Stomach (tissue), 4 donors: ENCODE data around the gene FAM3D.

Source experiments
- EP300 ChIP-seq: sonication (generic); formaldehyde crosslinking; IDR thresholded peaks from one replicate; pipeline ENCODE4 v1.6.1; 2017; ENCODE audit warnings: antibody characterized with exemption
- TF ChIP-seq, protein P1 (sequence below), 7 experiments: fragments of 450-650 bp in 4 of 7; fragments of 200-600 bp in 3 of 7; sonication (generic) in 3 of 7; IDR thresholded peaks; one replicate each; pipeline ENCODE4 v1.5.1; 2016 to 2019; ENCODE audit warnings: antibody characterized with exemption in 7 of 7, control low read depth in 2 of 7, mild to moderate bottlenecking in 1 of 7

DNA sequence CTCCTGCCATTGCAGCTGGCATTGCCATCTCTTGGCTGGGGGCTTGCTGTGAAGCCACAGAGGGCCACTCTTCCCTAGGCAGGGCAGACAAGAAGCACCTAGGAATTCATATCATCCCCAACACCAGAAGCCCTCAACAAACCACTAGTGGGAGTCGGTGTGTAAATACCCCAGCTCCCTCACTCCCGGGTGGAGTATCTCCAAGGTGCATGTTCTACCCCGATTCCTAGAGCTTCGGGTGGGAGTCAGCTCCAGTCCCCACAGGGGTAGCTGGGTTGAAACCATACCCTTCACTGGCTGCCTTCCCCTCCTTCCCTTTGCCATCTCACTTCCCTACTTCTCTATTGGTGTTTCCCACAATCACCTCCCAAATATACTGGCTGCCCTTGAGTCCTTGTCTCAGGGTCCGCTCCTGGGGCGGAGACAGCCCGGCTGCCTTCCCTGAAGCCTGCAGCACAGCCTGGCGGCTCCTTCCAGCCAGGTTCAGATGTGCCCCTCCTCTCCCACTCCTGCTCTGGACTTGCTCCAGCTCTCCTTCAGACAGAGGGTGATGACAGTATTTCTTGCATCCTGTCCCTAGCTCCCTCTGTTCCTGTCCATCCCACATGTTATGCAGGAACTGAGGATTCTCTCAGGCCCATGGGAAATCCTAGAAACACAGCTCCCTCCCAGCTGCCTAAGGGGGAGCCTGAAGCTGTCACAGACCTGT lies 33.3 kb downstream of the FAM3D start:
- TF ChIP-seq EP300, result no peak
- TF ChIP-seq, protein P1, sequence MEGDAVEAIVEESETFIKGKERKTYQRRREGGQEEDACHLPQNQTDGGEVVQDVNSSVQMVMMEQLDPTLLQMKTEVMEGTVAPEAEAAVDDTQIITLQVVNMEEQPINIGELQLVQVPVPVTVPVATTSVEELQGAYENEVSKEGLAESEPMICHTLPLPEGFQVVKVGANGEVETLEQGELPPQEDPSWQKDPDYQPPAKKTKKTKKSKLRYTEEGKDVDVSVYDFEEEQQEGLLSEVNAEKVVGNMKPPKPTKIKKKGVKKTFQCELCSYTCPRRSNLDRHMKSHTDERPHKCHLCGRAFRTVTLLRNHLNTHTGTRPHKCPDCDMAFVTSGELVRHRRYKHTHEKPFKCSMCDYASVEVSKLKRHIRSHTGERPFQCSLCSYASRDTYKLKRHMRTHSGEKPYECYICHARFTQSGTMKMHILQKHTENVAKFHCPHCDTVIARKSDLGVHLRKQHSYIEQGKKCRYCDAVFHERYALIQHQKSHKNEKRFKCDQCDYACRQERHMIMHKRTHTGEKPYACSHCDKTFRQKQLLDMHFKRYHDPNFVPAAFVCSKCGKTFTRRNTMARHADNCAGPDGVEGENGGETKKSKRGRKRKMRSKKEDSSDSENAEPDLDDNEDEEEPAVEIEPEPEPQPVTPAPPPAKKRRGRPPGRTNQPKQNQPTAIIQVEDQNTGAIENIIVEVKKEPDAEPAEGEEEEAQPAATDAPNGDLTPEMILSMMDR (IDR thresholded peaks at IDR 0.05), result no peak
